ENCODE measurements around the gene PF4V1. TPM values are rescaled to one million over a fixed set of nuclear protein-coding genes. Genes with fewer than 3 reads are reported as not detected.

The PF4V1 gene
- polyA plus RNA-seq, 1 donor (not counting 4 experiments of a cell fraction or from before 2014, with no cell fraction given) = not detected

DNA sequence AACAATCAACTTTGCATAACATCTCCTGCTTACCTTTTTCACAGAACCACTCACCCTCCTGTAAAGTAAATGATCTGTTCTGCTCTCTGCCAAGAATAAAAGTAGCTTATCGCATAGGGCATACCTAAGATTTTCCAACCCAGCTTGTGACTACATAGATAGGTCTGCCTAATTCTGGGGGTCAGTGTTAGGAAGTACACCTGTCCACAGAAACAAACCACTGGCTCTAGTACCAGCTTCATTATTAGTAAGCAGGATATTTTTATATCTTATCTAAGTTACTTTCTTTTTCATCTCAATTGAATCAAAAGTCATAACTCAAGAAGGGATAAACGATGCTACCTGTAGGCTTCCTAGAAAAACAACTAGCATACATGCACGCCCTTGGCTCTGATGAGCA is 39.9 kb downstream of the PF4V1 start:
- dilution Hi-C loops (cut with MboI; ENCODE audit: extremely low pct_ligation_motif_present, low sequenced_read_pairs) = no loop called here
- peak; percentile 48 for FAIRE-seq
- Histone ChIP-seq H3K9ac (ENCODE audit: control insufficient read depth, extremely low read depth, insufficient read depth, low read length) (no peak overlapping the region), H2AFZ (ENCODE audit: control insufficient read depth, low read length) (no peak overlapping the region), H3K36me3 (ENCODE audit: control insufficient read depth in 2 of 2, extremely low read depth in 1 of 2, insufficient read depth in 2 of 2, low read length in 2 of 2) (no peaks in the 10 kb centered on the region), H3K79me2 (ENCODE audit: control insufficient read depth, insufficient read depth, low read length) (no peaks in the 10 kb centered on the region), H3K4me2 (ENCODE audit: control insufficient read depth, extremely low read depth, insufficient read depth, low read depth, low read length) (no peak overlapping the region), H4K20me1 (ENCODE audit: control insufficient read depth, extremely low read depth, insufficient read depth, low read length) (no peaks in the 10 kb centered on the region), H3K4me3 (ENCODE audit: control insufficient read depth in 2 of 3, extremely low read depth in 1 of 3, insufficient read depth in 2 of 3, low read depth in 1 of 3, low read length in 3 of 3) (no peak overlapping the region), H3K27me3 (ENCODE audit: control insufficient read depth, extremely low read depth, insufficient read depth, low read length) (no peaks in the 10 kb centered on the region), H3K9me3 (ENCODE audit: control insufficient read depth, low read depth, low read length) (no peaks in the 10 kb centered on the region), H3K9me1 (ENCODE audit: control insufficient read depth, extremely low read depth, insufficient read depth, low read length) (no peaks in the 10 kb centered on the region), H3K4me1 (ENCODE audit: control insufficient read depth, extremely low read depth, insufficient read depth, low read length) (no peaks in the 10 kb centered on the region), H3K27ac (ENCODE audit: control insufficient read depth, insufficient read depth, low read length) (no peak overlapping the region)
- no peak for TF ChIP-seq EZH2 (IDR thresholded peaks at IDR 0.05; ENCODE audit: low read length)
- TF ChIP-seq, protein P1, sequence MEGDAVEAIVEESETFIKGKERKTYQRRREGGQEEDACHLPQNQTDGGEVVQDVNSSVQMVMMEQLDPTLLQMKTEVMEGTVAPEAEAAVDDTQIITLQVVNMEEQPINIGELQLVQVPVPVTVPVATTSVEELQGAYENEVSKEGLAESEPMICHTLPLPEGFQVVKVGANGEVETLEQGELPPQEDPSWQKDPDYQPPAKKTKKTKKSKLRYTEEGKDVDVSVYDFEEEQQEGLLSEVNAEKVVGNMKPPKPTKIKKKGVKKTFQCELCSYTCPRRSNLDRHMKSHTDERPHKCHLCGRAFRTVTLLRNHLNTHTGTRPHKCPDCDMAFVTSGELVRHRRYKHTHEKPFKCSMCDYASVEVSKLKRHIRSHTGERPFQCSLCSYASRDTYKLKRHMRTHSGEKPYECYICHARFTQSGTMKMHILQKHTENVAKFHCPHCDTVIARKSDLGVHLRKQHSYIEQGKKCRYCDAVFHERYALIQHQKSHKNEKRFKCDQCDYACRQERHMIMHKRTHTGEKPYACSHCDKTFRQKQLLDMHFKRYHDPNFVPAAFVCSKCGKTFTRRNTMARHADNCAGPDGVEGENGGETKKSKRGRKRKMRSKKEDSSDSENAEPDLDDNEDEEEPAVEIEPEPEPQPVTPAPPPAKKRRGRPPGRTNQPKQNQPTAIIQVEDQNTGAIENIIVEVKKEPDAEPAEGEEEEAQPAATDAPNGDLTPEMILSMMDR (optimal IDR thresholded peaks at IDR 0.05 in 1 of 3, IDR thresholded peaks at IDR 0.05 in 1 of 3, conservative IDR thresholded peaks at IDR 0.05 in 1 of 3; ENCODE audit: extremely low read depth in 1 of 3, insufficient read depth in 2 of 3, low read length in 3 of 3) = no peak
- DNase-seq (ENCODE audit: low read depth, low spot score) = no peak

DNA sequence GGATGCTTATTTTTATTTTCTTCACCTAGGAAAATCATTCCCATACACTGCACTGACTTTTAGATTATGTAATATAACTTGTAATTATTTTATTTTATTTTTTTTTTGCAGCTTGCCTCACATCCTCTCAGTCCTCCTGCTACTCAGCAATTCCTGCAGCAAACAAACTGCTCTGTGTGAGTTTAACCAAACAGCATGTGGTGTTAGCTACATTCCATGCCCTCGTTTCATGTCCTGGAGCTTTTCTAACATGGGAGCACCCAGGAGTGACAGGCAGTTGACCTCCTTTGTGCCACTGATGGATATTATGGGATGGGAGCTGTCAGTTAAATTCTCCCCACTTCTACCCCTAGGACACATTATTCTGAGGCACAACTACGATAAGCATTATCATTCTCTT is 40.9 kb downstream of the PF4V1 start:
- Histone ChIP-seq H3K4me1 (ENCODE audit: control insufficient read depth, extremely low read depth, insufficient read depth, low read length) (no peaks in the 10 kb centered on the region), H3K27me3 (ENCODE audit: control insufficient read depth, extremely low read depth, insufficient read depth, low read length) (no peaks in the 10 kb centered on the region), H3K36me3 (ENCODE audit: control insufficient read depth in 2 of 2, extremely low read depth in 1 of 2, insufficient read depth in 2 of 2, low read length in 2 of 2) (no peaks in the 10 kb centered on the region), H3K27ac (ENCODE audit: control insufficient read depth, insufficient read depth, low read length) (no peak overlapping the region), H3K9me1 (ENCODE audit: control insufficient read depth, extremely low read depth, insufficient read depth, low read length) (no peaks in the 10 kb centered on the region), H3K9me3 (ENCODE audit: control insufficient read depth, low read depth, low read length) (no peaks in the 10 kb centered on the region), H3K4me2 (ENCODE audit: control insufficient read depth, extremely low read depth, insufficient read depth, low read depth, low read length) (no peak overlapping the region), H4K20me1 (ENCODE audit: control insufficient read depth, extremely low read depth, insufficient read depth, low read length) (no peaks in the 10 kb centered on the region), H3K79me2 (ENCODE audit: control insufficient read depth, insufficient read depth, low read length) (no peaks in the 10 kb centered on the region), H2AFZ (ENCODE audit: control insufficient read depth, low read length) (no peak overlapping the region), H3K4me3 (ENCODE audit: control insufficient read depth in 2 of 3, extremely low read depth in 1 of 3, insufficient read depth in 2 of 3, low read depth in 1 of 3, low read length in 3 of 3) (no peak overlapping the region), H3K9ac (ENCODE audit: control insufficient read depth, extremely low read depth, insufficient read depth, low read length) (no peak overlapping the region)
- TF ChIP-seq EZH2 (IDR thresholded peaks at IDR 0.05; ENCODE audit: low read length) = no peak
- TF ChIP-seq, protein P1 (optimal IDR thresholded peaks at IDR 0.05 in 1 of 3, IDR thresholded peaks at IDR 0.05 in 1 of 3, conservative IDR thresholded peaks at IDR 0.05 in 1 of 3; ENCODE audit: extremely low read depth in 1 of 3, insufficient read depth in 2 of 3, low read length in 3 of 3) = no peak
- no peak for DNase-seq (ENCODE audit: low read depth, low spot score)
- no peak for FAIRE-seq
- dilution Hi-C loops (cut with MboI; ENCODE audit: extremely low pct_ligation_motif_present, low sequenced_read_pairs) = no loop called here
